GM12864 (cell line): ENCODE measurements around the gene NRIP2.

Experiments used
- DNase-seq: peaks from one replicate; pipeline ENCODE4 v3.0.0-alpha.2; 2011; ENCODE audit warnings: low read depth
- H3K4me3 ChIP-seq: 2 replicates; pipeline ENCODE4 v1.5.1; 2011; ENCODE audit warnings: mild to moderate bottlenecking, low read depth, low read length, control low read depth
- TF ChIP-seq, protein P1 (sequence below): IDR thresholded peaks from 2 replicates; pipeline ENCODE4 v1.5.1; 2011; ENCODE audit warnings: low read depth, mild to moderate bottlenecking, moderate library complexity, low read length, control low read depth, inconsistent platforms; ENCODE audit errors: missing control alignments

Gene NRIP2

GRCh38 chr12:2832550-2833127 is 2.2 kb downstream of the NRIP2 start:
- TF ChIP-seq, protein P1, sequence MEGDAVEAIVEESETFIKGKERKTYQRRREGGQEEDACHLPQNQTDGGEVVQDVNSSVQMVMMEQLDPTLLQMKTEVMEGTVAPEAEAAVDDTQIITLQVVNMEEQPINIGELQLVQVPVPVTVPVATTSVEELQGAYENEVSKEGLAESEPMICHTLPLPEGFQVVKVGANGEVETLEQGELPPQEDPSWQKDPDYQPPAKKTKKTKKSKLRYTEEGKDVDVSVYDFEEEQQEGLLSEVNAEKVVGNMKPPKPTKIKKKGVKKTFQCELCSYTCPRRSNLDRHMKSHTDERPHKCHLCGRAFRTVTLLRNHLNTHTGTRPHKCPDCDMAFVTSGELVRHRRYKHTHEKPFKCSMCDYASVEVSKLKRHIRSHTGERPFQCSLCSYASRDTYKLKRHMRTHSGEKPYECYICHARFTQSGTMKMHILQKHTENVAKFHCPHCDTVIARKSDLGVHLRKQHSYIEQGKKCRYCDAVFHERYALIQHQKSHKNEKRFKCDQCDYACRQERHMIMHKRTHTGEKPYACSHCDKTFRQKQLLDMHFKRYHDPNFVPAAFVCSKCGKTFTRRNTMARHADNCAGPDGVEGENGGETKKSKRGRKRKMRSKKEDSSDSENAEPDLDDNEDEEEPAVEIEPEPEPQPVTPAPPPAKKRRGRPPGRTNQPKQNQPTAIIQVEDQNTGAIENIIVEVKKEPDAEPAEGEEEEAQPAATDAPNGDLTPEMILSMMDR: no peak
- no peak overlapping the region for H3K4me3 ChIP-seq
- DNase-seq: no peak

DNA sequence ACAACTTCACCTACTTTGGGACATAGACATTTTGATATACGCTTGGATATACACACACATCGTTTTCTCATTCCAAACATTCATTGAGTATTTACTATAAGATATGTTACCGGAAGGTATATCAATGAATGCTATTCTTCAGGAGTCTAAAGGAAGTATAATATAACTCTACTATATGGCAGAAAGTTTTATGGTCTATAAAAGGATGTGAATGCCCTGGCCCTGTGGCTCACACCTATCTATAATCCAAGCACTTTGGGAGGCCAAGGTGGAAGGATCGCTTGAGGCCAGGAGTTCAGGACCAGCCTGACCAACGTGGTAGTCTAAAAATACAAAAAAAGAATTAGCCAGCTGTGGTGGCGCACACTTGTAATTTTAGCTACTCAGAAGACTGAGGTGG is 5.6 kb downstream of the NRIP2 start:
- DNase-seq: no peak
- H3K4me3 ChIP-seq: no peak overlapping the region
- TF ChIP-seq, protein P1: no peak

DNA sequence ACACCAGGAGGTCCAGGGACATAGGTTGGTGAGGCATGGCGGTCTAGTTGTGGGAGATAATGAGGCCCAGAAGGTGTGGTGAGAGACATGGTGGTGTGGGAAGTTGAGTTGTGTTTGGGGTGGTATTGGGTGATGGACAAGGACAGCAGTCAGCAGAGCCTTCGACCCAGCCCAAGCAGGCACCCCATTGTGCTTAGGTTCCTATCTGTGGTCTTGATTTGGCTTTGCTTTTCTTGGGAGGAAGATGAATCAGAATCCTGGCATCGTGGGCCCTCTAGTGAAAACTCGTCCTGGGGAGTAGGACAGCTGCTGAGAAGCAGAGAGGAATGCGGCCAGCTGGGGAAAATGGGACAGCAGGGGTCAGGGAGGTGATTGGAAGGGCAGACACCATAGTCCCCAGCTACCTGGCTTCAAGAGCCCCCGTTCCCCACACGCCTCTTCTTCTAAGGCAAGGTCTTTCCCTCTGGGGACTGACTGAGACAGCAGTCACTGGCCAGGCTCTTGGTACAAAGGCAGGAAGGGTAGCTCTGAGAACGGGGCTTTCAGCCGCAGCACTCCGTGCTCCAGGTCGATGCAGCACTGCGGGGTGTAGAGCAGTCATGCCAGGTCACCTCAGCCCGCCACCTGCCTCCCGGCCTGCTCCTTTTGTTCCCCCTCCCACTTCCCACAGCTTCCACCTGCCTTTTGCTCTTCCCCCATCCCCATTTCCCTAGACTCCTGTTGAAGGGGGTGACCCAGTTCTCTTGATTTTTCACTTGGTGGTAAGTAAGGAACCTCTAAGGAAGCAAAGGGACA is 7.9 kb downstream of the NRIP2 start:
- TF ChIP-seq, protein P1: no peak
- no peak for DNase-seq

GRCh38 chr12:2826036-2826435 is 8.8 kb downstream of the NRIP2 start:
- H3K4me3 ChIP-seq: no peak overlapping the region
- TF ChIP-seq, protein P1: no peak
- DNase-seq: no peak

More for the DNA sequence above, 7.9 kb downstream of the NRIP2 start:
- no peak overlapping the region for H3K4me3 ChIP-seq

- no peak overlapping the region for H3K4me3 ChIP-seq
- TF ChIP-seq, protein P1: no peak
- DNase-seq: no peak
These were observed 9.7 kb downstream of the NRIP2 start for GRCh38 chr12:2825132-2825531.

GRCh38 chr12:2824541-2824940 is 10.3 kb downstream of the NRIP2 start:
- DNase-seq: no peak
- H3K4me3 ChIP-seq: no peak overlapping the region
- TF ChIP-seq, protein P1: no peak
